ENCODE measurements around the gene NAPA.

DNA sequence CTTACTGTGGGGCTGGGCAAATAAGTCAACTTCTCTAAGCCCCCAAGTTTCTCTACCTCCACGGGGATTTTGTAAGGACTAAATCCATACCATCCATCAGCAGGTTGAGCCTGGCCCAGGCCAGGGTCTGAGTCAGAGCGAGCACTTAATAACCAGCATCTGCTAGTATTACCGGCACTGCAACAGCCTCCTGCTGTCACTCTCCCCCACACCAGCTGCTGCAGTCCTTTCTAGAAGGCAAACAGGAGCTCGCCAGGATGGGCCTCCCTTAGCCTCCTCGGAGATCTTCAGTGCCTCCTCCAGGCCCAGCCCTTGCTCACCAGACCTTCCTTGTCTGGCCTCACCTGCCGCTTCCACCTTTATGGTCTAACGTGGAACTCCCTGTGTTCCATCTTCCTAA lies 3.2 kb downstream of the NAPA start:
- TF ChIP-seq, protein P1, sequence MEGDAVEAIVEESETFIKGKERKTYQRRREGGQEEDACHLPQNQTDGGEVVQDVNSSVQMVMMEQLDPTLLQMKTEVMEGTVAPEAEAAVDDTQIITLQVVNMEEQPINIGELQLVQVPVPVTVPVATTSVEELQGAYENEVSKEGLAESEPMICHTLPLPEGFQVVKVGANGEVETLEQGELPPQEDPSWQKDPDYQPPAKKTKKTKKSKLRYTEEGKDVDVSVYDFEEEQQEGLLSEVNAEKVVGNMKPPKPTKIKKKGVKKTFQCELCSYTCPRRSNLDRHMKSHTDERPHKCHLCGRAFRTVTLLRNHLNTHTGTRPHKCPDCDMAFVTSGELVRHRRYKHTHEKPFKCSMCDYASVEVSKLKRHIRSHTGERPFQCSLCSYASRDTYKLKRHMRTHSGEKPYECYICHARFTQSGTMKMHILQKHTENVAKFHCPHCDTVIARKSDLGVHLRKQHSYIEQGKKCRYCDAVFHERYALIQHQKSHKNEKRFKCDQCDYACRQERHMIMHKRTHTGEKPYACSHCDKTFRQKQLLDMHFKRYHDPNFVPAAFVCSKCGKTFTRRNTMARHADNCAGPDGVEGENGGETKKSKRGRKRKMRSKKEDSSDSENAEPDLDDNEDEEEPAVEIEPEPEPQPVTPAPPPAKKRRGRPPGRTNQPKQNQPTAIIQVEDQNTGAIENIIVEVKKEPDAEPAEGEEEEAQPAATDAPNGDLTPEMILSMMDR (IDR thresholded peaks at IDR 0.05): no peak
- no peak for TF ChIP-seq POLR2A (IDR thresholded peaks at IDR 0.05)

Measured in breast epithelium (tissue), 3 donors.